HTR-8/SVneo (cell line): ENCODE data around the gene ORMDL3.

ENCODE experiments used
- DNase-seq: peaks from one replicate; pipeline ENCODE4 v3.0.0; 2011; ENCODE audit warnings: low spot score, mixed read lengths; ENCODE audit not compliant: insufficient read length
- FAIRE-seq: peaks from 2 replicates; lab custom pipeline; 2011; peaks lifted over from hg19 to GRCh38; lab: Jason Lieb, UNC

The ORMDL3 gene, protein sequence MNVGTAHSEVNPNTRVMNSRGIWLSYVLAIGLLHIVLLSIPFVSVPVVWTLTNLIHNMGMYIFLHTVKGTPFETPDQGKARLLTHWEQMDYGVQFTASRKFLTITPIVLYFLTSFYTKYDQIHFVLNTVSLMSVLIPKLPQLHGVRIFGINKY

DNA sequence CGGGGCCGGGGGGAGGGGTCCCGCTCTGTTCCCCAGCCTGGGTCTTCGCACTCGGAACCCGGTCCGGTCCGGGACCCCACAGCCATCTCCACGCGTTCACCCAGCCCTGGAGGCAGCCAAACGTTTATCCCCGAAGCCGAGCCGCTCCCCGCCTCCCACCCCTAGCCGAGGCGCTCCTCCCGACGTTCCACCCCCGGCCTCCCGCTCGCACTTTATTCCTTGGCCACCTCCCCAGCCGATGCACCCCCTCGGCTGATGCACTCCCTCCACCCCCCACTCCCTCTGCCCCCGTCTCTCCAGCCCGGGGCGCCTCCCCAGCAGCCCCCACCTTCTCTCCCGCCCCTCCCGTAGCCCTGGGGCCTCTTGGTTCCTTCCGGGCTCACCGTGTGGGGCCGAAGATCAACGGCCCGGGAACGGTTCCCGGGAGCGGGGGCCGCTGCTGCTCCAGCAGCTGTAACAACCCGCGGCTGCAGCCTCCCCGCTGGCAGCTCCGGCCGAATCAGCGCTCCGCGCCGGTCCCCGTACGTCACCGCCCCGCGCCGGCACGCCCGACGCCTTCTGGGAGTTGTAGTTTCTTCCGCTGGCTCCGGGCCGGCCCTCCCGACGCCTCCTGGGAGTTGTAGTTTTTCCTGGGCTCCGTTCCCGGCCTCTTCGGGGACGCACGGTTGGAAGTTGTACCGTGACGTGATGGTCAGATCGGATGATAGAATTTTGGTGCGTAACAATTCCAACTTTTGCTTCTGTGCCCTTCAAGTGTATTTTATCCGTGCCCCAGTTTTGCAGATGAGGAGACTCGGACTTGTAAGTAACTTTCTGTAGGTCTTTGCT, at the start of gene ORMDL3, which contains the start of gene LRRC3C:
Gene ORMDL3 (minus strand): TSS at position 501 of the 828 bp plus-strand sequence. CDS start 3,398 bp downstream, outside the sequence.
Gene LRRC3C (plus strand): TSS at position 632 of the 828 bp plus-strand sequence. CDS start 13,792 bp downstream, outside the sequence.
- FAIRE-seq (peak; percentile 97), DNase-seq (peak; percentile 93)

DNA sequence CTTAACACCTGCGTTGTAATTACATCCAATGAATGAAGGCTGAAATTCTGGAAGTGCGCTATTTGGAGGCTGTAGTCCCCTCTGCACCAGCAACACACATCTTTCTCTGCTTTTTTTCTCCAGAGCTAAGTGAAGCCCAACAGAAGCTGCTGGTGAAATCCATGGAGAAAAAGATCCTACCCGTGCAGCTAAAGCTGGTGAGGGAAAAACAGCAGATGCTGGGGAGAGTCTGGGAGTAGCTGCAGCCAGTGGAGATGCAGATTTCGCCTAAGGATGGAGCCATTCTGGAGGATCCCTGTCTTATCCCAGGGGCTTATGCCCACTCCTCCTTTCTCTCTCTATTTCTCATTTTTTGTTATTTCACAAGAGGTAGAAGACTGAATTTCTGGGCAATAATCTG, 48.4 kb upstream of the ORMDL3 start:
- no peak for FAIRE-seq
- DNase-seq: no peak

DNA sequence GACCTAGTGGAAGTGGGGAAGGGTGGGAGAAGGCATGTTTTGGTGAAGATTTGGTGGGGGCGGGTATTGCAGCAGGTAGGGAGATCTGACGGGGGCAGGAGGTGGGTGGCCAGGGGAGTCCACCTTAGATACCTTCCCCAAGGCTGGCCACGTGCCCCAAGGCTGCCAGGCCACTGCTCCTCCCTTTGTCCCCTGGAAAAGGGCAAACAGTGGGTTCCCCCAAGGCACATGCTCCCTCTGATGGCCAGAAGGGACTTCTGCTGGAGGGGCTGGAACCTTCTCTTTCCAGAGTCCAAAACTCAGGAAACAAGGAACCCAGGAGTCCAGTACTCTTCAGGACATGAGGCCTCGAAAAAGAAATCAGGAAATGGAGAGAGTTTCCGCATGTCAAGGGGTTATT, 47.0 kb upstream of the ORMDL3 start:
- no peak for FAIRE-seq
- no peak for DNase-seq

DNA sequence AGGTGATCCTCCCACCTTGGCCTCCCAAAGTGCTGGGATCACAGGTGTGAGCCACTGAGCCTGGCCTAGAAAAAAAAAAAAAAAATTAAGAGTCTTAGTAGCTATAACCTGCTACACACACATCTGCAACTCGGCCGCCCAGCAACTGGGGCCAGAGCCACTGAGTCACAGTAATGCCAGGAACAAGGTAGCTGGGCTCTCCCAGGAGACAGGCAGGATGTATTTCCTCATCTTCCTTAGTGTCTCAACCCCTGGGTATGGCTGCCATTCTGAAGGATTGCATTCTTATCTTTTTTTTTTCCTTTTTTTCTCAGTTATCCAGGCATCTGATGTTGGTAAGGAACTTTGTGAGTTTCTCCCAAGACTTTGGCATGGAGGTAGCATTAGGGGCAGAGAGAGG, 46.1 kb upstream of the ORMDL3 start:
- no peak for DNase-seq

DNA sequence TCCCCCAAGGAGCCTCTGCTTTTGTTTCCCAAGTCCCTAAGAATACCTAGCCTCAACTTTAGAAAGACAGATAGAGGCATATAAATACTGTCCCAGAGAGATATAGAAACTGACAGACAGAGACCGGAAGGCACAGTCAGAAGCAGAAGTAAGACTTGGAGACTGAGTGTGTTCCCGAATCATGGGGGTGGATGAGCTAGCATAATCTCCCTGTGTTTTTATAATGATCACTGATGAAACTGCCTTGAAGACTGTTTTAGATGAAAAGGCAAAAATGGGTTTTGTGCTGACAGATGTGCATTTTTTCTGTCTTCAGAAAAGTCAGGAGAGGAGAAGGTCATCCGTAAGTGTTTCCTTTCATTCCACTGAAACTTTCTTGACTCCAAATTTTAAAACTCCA, 44.9 kb upstream of the ORMDL3 start:
- no peak for DNase-seq
- no peak for FAIRE-seq

More for the DNA sequence above, 46.1 kb upstream of the ORMDL3 start:
- FAIRE-seq: peak; percentile 9

DNA sequence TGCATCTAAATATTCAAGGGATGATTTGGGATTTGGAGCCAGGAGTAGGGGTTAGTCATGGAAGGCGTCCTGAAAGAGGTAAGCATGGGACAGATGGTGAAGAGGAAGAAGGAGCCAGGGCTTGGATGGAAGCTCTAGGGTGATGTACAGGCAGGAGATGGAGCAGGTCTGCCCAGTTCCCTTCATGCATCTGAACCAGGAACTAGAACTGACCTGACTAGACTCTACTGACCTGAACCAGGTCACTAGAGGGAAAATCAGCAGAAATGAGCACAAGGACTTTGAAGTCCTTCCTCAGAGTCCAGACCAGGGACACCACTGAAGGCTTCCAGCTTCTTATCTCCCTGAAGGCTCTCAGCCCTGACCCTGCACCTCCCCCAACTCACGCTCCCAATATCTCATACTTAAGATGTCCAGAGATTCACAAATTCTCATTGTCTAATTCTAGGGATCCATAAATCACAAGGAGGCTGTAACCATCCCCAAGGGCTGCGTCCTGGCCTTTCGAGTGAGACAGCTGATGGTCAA, 43.7 kb upstream of the ORMDL3 start:
- FAIRE-seq: no peak
- no peak for DNase-seq

DNA sequence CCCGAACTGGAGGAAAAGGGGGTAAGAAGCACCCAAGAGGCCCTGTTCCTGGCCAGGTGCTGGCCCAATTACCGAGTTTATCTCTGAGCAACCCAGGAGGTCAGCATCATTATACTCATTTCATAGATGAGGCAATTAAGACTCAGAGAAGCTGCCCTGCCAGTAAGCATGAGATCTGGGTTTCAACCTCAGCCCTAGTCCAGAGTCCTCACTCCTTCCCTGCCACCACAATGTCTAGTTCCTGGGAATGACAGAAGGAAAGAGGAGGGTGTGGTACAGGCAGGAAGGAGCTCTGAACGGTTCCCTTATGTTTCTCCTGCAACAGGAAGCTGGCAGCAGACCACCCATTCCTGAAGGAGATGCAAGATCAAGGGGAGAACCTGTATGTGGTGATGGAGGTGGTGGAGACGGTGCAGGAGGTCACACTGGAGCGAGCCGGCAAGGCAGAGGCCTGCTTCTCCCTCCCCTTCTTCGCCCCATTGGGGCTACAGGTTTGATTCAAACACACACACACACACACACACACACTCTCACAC, 42.8 kb upstream of the ORMDL3 start:
- FAIRE-seq (no peak), DNase-seq (no peak)

DNA sequence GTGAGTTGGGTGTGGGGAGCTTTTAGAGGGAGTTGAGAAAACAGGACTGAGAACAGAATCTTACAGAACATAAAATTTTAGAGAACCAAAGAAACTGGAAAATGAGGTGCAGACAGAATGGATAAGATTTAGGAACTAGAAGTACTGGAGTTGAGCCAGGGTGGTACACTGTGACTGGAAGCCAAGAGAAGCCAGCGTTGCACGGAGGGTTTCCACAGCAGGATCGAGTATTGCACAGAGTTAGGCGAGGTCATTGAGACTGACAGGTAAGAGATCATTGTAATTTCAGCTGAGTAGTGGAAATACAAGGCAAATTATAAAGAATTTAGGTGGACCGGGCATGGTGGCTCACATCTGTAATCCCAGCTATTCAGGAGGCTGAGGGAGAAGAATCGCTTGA, 42.0 kb upstream of the ORMDL3 start:
- no peak for FAIRE-seq
- DNase-seq: no peak

DNA sequence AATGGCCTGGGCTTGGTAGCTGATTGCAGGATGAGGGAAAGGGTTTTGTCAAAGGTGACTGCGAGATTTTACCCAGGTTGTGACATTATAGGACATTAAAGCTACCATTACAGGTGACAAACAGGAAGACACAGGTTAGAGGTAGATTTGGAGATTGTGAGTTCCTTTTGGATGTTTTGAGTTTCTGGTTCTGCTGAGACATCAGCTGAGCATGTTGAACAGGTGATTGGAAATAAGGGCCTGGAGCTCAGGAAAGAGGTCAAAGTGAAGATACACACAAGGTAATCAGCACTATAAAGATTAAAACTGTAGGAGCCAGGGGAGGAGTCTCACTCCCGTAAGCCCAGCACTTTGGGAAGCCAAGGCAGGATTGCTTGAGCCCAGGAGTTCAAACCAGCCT, 41.4 kb upstream of the ORMDL3 start:
- FAIRE-seq (no peak), DNase-seq (no peak)

DNA sequence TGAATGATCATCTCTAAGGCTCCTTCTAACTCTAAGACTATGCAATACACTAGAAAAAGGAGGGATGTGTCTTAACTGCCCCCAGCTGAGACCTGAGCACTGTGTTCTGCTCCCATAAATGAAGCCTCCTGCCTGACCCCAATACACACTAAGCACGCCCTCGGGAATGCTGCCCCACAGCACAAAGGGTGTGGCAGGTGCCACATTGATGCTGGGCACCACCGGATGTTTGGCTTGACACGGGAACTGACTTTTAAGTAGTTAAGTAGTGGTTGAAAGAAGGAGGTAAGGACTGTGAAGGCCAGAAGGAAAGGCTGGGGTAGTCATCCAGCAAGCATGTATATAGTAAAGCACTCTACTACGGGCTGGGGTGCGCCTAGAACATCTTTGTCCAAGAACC, 39.4 kb upstream of the ORMDL3 start:
- no peak for FAIRE-seq
- DNase-seq: no peak

DNA sequence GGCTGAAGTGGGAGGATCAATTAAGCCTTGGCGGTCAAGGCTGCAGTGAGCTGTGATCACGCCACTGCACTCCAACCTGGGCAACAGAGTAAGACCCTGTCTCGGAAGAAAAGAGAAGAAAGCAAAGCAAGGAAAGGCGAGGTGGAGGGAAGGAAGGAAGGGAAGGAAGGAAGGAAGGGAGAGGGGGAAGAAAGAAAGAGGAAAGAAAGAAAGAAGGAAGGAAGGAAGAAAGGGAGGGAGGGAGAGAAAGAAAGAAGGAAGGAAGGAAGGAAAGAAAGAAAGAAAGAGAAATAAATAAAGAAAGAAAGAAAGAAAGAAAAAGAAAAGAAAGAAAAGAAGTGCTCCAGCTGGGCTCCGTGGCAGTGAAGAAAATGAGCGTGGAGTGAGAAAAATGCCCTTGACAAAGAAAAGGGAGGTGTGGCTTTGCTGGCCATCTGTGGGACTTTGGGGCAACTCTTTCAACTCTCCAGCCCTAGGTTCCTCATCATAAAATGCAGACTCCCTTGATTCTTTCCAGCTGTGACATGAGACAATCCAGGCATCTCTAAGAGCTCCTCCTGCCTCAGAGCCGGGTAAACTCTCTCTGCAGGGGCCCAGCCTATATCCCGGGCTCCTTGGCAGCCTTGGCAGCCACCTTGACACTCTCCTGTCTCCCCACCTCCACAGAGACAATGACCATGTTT, 37.8 kb upstream of the ORMDL3 start:
- FAIRE-seq (no peak), DNase-seq (no peak)

DNA sequence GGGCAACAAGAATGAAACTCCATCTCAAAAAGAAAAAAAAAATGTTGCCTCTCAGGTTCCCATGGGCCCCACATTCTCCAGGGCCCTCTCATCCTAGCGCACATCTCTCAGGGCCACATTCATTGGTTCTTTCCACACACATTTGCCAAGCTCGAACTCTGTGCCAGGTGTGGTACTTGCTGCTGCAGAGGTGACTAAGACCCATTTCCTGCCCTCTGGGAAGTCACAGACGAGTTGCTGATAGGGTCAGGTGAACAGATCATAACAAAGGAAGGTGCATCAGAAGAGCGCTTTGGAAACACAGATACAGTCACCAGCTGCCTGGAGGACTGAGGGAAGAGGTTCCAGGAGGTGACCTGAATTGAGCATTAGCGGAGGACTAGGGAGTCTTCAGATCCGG, 36.4 kb upstream of the ORMDL3 start:
- peak; percentile 71 for FAIRE-seq

DNA sequence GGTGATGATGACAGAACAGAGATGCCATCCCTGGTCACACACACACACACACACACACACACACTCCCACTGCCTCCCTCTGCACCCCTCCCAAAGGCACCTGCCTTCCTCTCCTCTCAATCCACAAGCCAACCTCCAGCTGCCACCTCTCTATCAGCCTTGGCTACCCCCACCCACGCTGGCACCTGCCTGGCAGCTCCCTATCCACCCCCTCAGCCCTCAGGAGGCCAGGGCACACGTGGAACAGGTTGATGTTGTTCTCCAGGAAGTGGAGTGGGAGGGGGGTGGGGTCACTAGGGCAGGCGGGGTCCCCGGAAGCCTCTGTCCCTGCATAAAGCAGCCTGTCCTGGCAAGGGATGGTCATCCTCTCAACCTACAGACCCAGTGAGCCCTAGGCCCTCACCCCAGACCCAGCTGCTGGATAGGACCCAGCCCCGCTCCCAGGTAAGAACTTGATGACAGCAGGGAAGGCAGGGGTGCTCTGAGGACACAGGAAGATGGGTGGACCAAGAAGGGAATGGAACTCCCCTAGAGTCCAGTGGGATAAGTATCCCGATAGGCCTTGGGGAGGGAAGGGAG, 35.3 kb upstream of the ORMDL3 start, which contains the start of gene GSDMA:
Gene GSDMA (plus strand): TSS at position 363 of the 579 bp plus-strand sequence. CDS start 2,684 bp downstream, outside the sequence.
- DNase-seq (no peak), FAIRE-seq (peak; percentile 85)

More for the DNA sequence above, 36.4 kb upstream of the ORMDL3 start:
- DNase-seq: no peak

DNA sequence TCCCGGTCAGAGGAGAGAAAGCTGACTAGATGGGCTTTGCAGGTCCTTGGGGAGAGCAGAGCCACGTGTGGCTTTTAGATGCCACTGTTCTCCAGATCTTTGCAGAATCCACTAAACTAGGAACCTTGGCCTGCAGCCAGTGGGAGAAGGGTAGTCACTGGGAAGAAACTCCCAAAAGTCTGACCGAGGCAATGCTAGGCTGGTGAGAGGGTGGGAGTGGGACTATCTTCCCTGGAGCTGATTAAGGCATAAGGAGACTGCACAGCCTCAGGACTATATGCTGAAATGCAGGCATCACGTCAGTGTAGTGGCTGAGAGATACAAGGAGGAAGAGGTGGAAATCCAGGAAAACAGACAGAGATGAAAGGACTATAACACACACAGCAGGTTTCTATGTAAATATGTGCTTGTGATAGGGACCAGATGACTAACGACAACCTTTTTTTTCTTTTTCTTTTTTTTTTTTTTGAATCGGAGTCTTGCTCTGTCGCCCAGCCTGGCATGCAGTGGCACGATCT, 33.2 kb upstream of the ORMDL3 start:
- no peak for FAIRE-seq
- no peak for DNase-seq

DNA sequence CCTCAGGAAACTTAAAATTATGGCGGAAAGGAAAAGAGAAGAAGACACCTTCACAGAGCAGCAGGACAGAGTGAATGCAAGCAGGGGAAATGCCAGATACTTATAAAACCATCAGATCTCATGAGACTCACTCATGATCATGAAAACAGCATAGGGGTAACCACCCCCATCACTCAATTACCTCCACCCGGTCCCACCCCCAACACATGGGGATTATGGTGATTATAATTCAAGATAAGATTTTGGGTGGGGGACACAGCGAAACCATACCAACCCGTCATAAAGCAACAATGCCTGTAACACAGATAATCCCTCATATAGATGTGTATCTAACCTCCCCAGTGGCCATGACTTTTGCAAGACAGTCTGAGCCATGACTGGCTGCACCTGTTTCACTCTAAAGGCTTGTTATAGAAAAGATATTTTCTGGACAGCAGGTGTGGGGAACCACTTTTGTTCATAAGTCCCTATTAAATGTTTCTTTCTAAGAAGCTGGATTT, 28.4 kb upstream of the ORMDL3 start:
- DNase-seq (no peak), FAIRE-seq (no peak)

DNA sequence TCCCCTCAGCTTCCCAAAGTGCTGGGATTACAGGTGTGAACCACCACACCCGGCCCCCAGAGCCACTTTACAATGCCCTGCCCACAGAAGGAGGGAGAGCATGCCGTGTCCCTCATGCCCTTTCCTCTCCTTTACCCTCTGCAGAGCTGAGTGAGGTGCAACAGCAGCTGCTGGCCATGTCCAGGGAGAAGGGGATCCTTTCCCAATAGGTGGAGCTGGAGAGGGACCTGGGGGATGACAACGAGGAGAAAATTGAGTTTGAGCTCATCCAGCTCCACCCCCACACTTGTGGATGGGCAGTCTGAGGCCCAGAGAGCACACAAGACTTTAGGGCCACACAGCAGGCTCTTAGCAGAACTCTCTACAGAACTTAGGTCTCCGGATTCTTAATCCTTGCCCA, 27.5 kb upstream of the ORMDL3 start:
- DNase-seq (no peak), FAIRE-seq (no peak)

DNA sequence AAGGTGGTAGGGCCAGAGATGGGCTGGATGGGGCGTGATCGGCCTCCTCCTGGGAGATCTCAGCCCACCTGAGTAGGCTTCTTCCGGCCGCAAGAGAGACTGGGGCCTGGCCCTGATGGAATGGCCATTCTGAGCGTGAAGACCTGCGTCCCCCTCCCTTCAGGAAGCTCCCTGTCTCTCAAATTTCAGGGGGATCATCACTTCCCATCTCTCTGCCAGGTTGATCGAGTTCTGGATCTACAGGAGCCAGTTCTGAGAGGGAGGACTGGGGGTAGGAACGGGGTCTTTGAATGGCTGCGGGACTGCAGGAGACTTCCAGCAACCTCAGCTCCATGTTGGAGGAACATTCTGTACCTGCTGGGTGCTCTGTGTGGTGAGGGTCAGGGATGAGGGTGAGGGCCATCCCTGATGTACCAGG, 26.1 kb upstream of the ORMDL3 start:
- no peak for DNase-seq
- no peak for FAIRE-seq

DNA sequence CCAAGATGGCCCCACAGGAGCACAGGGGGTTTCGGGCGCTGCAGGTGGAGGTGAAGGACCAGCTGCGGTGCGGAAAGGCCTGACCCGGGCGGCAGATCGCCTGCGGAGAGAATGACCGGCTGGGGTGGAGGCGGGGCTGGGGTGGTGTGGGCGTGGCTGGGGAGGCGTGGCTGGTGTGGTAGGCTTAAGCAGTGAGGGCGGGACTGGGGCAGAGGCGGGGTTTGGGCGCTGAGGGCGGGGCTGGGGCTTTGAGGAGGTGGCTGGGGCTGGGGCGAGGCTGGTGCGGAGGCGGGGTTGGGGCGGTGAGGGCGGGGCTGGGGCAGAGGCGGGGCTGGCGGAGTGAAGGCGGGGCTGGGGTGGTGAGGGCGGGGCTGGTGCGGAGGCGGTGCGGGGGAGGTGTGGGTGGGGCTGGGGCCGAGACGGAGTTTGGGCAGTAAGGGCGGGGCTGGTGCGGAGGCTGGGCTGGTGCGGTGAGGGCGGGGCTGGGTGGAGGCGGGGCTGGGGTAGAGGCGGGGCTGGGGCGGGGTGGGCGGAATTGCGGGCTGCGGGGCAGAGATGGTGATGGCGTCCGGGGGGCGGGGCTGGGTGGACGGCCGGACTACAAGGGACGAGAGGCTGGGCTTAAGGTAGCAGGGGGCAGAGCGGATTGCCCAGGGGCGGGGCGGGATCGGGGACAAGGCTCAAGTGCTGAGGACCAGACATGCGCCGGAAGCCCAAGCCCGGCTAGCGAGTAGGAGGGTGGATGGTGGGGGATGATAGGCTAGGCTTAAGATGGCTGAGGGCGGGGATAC, 25.5 kb upstream of the ORMDL3 start:
- FAIRE-seq: peak; percentile 99
- peak; percentile 98 for DNase-seq
